WTC11 (cell line): ENCODE results near the gene ABCC2.

Source experiments
- ATF3 ChIP-seq: sonication (generic); formaldehyde crosslinking; conservative IDR thresholded peaks from 2 replicates; pipeline ENCODE4 v1.8.1; 2022; ENCODE audit warnings: mild to moderate bottlenecking, missing genetic modification reagents
- CREB1 ChIP-seq: sonication (generic); formaldehyde crosslinking; IDR thresholded peaks from 2 replicates; pipeline ENCODE4 v1.8.0; 2023; ENCODE audit warnings: mild to moderate bottlenecking, missing genetic modification reagents
- CTCF ChIP-seq: fragments of 200-600 bp; IDR thresholded peaks from 2 replicates; pipeline ENCODE4 v1.8.0; 2022; ENCODE audit warnings: antibody characterized with exemption
- ELF4 ChIP-seq: sonication (generic); formaldehyde crosslinking; IDR thresholded peaks from 2 replicates; pipeline ENCODE4 v1.8.1; 2022; ENCODE audit warnings: low read depth, mild to moderate bottlenecking, moderate library complexity, missing genetic modification reagents
- ESRRA ChIP-seq: sonication (generic); formaldehyde crosslinking; IDR thresholded peaks from 2 replicates; pipeline ENCODE4 v1.8.1; 2022; ENCODE audit warnings: mild to moderate bottlenecking, missing genetic modification reagents, borderline replicate concordance
- JUN ChIP-seq: sonication (generic); formaldehyde crosslinking; IDR thresholded peaks from 2 replicates; pipeline ENCODE4 v1.8.0; 2023; ENCODE audit warnings: mild to moderate bottlenecking, missing genetic modification reagents
- NFE2L1 ChIP-seq: sonication (generic); formaldehyde crosslinking; IDR thresholded peaks from 2 replicates; pipeline ENCODE4 v1.8.1; 2023; ENCODE audit warnings: missing genetic modification reagents
- NR2C2 ChIP-seq: sonication (generic); formaldehyde crosslinking; IDR thresholded peaks from 2 replicates; pipeline ENCODE4 v1.8.0; 2022; ENCODE audit warnings: mild to moderate bottlenecking, missing genetic modification reagents
- NR3C1 ChIP-seq: sonication (generic); formaldehyde crosslinking; conservative IDR thresholded peaks from 2 replicates; pipeline ENCODE4 v1.8.1; 2023; ENCODE audit warnings: low read depth, mild to moderate bottlenecking, missing genetic modification reagents
- PRDM15 ChIP-seq: sonication (generic); formaldehyde crosslinking; IDR thresholded peaks from 2 replicates; pipeline ENCODE4 v1.8.0; 2022; ENCODE audit warnings: missing genetic modification reagents
- PREB ChIP-seq: sonication (generic); formaldehyde crosslinking; IDR thresholded peaks from 2 replicates; pipeline ENCODE4 v1.8.1; 2022; ENCODE audit warnings: mild to moderate bottlenecking, missing genetic modification reagents, moderate library complexity, borderline replicate concordance
- SP1 ChIP-seq: sonication (generic); formaldehyde crosslinking; conservative IDR thresholded peaks from 2 replicates; pipeline ENCODE4 v1.8.1; 2022; ENCODE audit warnings: missing genetic modification reagents
- USF2 ChIP-seq: sonication (generic); formaldehyde crosslinking; IDR thresholded peaks from 2 replicates; pipeline ENCODE4 v1.8.1; 2023; ENCODE audit warnings: mild to moderate bottlenecking, missing genetic modification reagents, moderate library complexity
- TF ChIP-seq, protein P1 (sequence below): sonication (generic); formaldehyde crosslinking; IDR thresholded peaks from 2 replicates; pipeline ENCODE4 v1.8.0; 2022; ENCODE audit warnings: mild to moderate bottlenecking, missing genetic modification reagents

GRCh38 chr10:99881371-99881770 is 98.9 kb downstream of the ABCC2 start:
- TF ChIP-seq CTCF, result no peak
- TF ChIP-seq ESRRA (CRISPR knock-in tag), result no peak
- TF ChIP-seq ELF4 (CRISPR knock-in tag), result no peak
- no peak for TF ChIP-seq PREB (CRISPR knock-in tag)
- no peak for TF ChIP-seq NR2C2 (CRISPR knock-in tag)
- no peak for TF ChIP-seq USF2 (CRISPR knock-in tag)
- TF ChIP-seq, protein P1, sequence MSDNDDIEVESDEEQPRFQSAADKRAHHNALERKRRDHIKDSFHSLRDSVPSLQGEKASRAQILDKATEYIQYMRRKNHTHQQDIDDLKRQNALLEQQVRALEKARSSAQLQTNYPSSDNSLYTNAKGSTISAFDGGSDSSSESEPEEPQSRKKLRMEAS (CRISPR knock-in tag), result no peak
- TF ChIP-seq JUN (CRISPR knock-in tag), result no peak
- no peak for TF ChIP-seq NR3C1 (CRISPR knock-in tag)
- no peak for TF ChIP-seq SP1
- TF ChIP-seq CREB1, result no peak
- no peak for TF ChIP-seq PRDM15 (CRISPR knock-in tag)
- no peak for TF ChIP-seq ATF3 (CRISPR knock-in tag)
- TF ChIP-seq NFE2L1, result no peak
